Measurements from ENCODE around the gene D2HGDH.

DNA sequence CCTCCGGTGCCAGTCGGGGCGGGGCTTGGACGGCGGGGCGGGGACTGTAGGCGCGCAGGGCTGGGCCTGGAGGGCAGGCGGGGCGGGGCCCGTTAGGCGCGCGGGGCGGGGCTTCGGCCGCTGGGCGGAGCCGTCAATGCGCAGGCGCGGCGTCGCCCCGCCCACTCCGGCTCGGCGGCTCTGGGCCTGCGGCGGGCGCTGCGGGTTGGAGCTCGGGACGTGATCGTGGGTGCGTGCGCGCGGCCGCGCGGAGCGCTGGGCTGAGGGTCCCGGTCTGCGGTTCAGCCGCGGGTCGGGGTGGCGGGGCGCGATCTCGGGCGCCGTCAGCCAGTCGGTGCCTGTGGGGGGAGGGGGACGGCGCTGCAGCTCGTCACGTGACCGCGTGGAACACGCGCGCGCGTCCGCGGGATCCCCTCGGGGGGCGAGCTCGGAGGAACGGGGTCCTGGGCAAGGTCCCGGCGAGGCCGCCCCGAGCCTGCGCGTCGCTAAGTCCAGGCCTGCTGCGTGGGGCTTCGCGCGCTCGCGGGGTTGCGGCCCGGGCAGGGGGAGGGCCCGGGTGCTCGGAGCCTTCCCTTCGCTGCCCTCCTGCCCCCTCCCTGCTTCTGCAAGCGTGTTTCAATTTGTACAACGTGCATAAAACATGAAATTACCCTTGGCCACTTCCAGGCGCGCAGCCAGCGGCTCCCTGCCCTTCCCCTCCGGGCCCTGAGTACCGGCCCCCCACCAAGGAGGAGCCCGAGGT is at the start of gene D2HGDH:
- TF ChIP-seq, protein P1, sequence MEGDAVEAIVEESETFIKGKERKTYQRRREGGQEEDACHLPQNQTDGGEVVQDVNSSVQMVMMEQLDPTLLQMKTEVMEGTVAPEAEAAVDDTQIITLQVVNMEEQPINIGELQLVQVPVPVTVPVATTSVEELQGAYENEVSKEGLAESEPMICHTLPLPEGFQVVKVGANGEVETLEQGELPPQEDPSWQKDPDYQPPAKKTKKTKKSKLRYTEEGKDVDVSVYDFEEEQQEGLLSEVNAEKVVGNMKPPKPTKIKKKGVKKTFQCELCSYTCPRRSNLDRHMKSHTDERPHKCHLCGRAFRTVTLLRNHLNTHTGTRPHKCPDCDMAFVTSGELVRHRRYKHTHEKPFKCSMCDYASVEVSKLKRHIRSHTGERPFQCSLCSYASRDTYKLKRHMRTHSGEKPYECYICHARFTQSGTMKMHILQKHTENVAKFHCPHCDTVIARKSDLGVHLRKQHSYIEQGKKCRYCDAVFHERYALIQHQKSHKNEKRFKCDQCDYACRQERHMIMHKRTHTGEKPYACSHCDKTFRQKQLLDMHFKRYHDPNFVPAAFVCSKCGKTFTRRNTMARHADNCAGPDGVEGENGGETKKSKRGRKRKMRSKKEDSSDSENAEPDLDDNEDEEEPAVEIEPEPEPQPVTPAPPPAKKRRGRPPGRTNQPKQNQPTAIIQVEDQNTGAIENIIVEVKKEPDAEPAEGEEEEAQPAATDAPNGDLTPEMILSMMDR (conservative IDR thresholded peaks at IDR 0.05; ENCODE audit: low read depth, low read length), result no peak
- TF ChIP-seq EZH2 (IDR thresholded peaks at IDR 0.05; ENCODE audit: borderline replicate concordance, low read depth, low read length, poor library complexity, severe bottlenecking), result no peak
